MM.1S (cell line): ENCODE measurements around the gene ANKRD12.

Experiments
- DNase-seq: peaks from one replicate; pipeline ENCODE4 v3.0.0-alpha.2; 2015
- H2AFZ ChIP-seq: fragments of 300-600 bp; sonication (generic); 2 replicates; pipeline ENCODE4 v1.6.0; 2016; ENCODE audit warnings: antibody characterized with exemption, low read length
- H3F3A ChIP-seq: fragments of 300-600 bp; sonication (generic); 2 replicates; pipeline ENCODE4 v1.6.1; 2016; ENCODE audit warnings: mild to moderate bottlenecking, antibody characterized with exemption, low read length, moderate library complexity, mixed read lengths; ENCODE audit not compliant: insufficient read depth
- H3K27ac ChIP-seq: fragments of 300-600 bp; sonication (generic); 2 replicates; pipeline ENCODE4 v1.5.1; 2016; ENCODE audit warnings: mild to moderate bottlenecking, low read length
- H3K27me3 ChIP-seq: fragments of 300-600 bp; sonication (generic); replicated peaks from 2 replicates; pipeline ENCODE4 v1.6.0; 2016; ENCODE audit warnings: low read length; ENCODE audit not compliant: insufficient read depth
- H3K36me3 ChIP-seq: fragments of 300-600 bp; sonication (generic); replicated peaks from 2 replicates; pipeline ENCODE4 v1.6.1; 2016; ENCODE audit warnings: mild to moderate bottlenecking, low read length, mixed read lengths; ENCODE audit not compliant: insufficient read depth
- H3K4me1 ChIP-seq: fragments of 300-600 bp; sonication (generic); 2 replicates; pipeline ENCODE4 v1.6.1; 2016; ENCODE audit warnings: low read length, mixed read lengths
- H3K4me2 ChIP-seq: fragments of 300-600 bp; sonication (generic); 2 replicates; pipeline ENCODE4 v1.6.0; 2016; ENCODE audit warnings: low read depth, low read length
- H3K4me3 ChIP-seq: fragments of 300-600 bp; sonication (generic); 2 replicates; pipeline ENCODE4 v1.5.1; 2016; ENCODE audit warnings: low read length, mixed read lengths
- H3K79me2 ChIP-seq: fragments of 300-600 bp; sonication (generic); 2 replicates; pipeline ENCODE4 v1.6.1; 2016; ENCODE audit warnings: mixed run types, low read length, mixed read lengths
- H3K9ac ChIP-seq: fragments of 300-600 bp; sonication (generic); 2 replicates; pipeline ENCODE4 v1.6.1; 2016; ENCODE audit warnings: low read length, mixed read lengths
- H3K9me2 ChIP-seq: fragments of 300-600 bp; sonication (generic); replicated peaks from 2 replicates; pipeline ENCODE4 v1.6.1; 2016; ENCODE audit warnings: mild to moderate bottlenecking, low read length, mixed read lengths; ENCODE audit not compliant: insufficient read depth
- H3K9me3 ChIP-seq: fragments of 300-600 bp; sonication (generic); replicated peaks from 2 replicates; pipeline ENCODE4 v1.6.1; 2016; ENCODE audit warnings: mild to moderate bottlenecking, low read length, mixed read lengths; ENCODE audit not compliant: insufficient read depth
- H4K20me1 ChIP-seq: fragments of 300-600 bp; sonication (generic); 2 replicates; pipeline ENCODE4 v1.6.1; 2016; ENCODE audit warnings: mild to moderate bottlenecking, low read length, moderate library complexity, mixed read lengths; ENCODE audit not compliant: insufficient read depth
- EZH2 ChIP-seq: fragments of 300-600 bp; sonication (generic); optimal IDR thresholded peaks from 2 replicates; pipeline ENCODE3; 2017; ENCODE audit warnings: low read depth, mild to moderate bottlenecking, antibody characterized with exemption, low read length, mixed read lengths
- EZH2phosphoT487 ChIP-seq: fragments of 300-600 bp; sonication (generic); IDR thresholded peaks from 2 replicates; pipeline ENCODE4 v1.6.1; 2018; ENCODE audit warnings: antibody characterized with exemption, low read length
- TF ChIP-seq, protein P1 (sequence below): fragments of 300-600 bp; sonication (generic); IDR thresholded peaks from 2 replicates; pipeline ENCODE4 v1.5.1; 2016; ENCODE audit warnings: antibody characterized with exemption, low read length, mixed read lengths

Gene ANKRD12

DNA sequence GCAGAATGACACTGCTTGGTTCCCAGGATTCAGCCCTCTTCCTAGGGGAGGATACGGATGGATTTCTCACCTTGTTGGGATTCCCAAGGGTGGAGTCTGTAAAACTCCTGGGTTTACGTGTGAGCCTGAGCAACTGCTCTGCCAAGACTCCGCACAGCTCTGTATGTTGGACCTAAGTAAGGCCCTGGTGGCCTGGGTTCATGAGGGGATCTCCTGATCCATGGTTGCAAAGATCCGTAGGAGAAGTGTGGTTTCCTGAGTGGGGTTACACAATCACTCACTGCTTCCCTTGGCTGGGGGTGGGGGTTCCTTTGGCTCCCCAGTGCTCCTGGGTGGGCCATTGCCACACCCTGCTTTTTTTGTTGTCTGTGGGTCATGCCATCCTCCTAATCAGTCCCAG lies 37.7 kb downstream of the ANKRD12 start:
- DNase-seq: no peak
- H3K9ac ChIP-seq: no peak overlapping the region
- H2AFZ ChIP-seq: no peak overlapping the region
- peaks cover 15% of the 10 kb centered on the region for H3F3A ChIP-seq
- H3K9me3 ChIP-seq: no peaks in the 10 kb centered on the region
- peaks cover 96% of the 10 kb centered on the region for H3K79me2 ChIP-seq
- TF ChIP-seq EZH2phosphoT487 (no peak), EZH2 (no peak)
- TF ChIP-seq, protein P1, sequence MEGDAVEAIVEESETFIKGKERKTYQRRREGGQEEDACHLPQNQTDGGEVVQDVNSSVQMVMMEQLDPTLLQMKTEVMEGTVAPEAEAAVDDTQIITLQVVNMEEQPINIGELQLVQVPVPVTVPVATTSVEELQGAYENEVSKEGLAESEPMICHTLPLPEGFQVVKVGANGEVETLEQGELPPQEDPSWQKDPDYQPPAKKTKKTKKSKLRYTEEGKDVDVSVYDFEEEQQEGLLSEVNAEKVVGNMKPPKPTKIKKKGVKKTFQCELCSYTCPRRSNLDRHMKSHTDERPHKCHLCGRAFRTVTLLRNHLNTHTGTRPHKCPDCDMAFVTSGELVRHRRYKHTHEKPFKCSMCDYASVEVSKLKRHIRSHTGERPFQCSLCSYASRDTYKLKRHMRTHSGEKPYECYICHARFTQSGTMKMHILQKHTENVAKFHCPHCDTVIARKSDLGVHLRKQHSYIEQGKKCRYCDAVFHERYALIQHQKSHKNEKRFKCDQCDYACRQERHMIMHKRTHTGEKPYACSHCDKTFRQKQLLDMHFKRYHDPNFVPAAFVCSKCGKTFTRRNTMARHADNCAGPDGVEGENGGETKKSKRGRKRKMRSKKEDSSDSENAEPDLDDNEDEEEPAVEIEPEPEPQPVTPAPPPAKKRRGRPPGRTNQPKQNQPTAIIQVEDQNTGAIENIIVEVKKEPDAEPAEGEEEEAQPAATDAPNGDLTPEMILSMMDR: no peak
- H3K4me1 ChIP-seq: peaks cover 19% of the 10 kb centered on the region; the same call in 1 of the 2 replicates
- peaks cover 3% of the 10 kb centered on the region; the same call in 1 of the 2 replicates for H3K36me3 ChIP-seq
- no peak overlapping the region for H3K4me2 ChIP-seq
- no peak overlapping the region for H3K27ac ChIP-seq
- H4K20me1 ChIP-seq: peaks cover 85% of the 10 kb centered on the region
- H3K9me2 ChIP-seq: no peaks in the 10 kb centered on the region
- H3K4me3 ChIP-seq: no peak overlapping the region
- no peaks in the 10 kb centered on the region for H3K27me3 ChIP-seq

DNA sequence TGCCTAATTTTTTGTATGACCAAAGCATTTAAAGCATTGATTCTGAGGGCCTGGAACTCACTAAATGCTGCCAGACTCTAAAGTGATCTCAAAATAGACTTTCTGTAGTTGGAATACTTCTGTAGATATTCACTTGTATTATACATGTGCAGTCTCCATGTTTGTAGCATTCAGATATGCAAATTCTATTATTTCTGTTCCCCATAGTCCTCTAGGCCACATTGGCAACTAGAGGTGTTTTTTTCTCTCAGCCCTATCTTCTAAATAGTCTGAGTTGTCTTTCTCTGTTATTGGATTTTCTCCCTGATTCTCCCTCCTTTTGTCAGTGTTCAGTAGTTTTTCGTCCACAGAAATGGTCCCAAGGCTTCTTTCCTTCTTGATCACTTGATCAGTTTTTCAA lies 38.5 kb downstream of the ANKRD12 start:
- Histone ChIP-seq H3K9me3 (no peaks in the 10 kb centered on the region), H3K36me3 (peaks cover 3% of the 10 kb centered on the region; the same call in 1 of the 2 replicates), H3K4me2 (no peak overlapping the region), H3F3A (peaks cover 15% of the 10 kb centered on the region), H3K9ac (no peak overlapping the region), H3K4me3 (no peak overlapping the region), H2AFZ (no peak overlapping the region), H3K79me2 (peaks cover 100% of the 10 kb centered on the region), H3K27ac (no peak overlapping the region), H3K27me3 (no peaks in the 10 kb centered on the region), H3K4me1 (peaks cover 25% of the 10 kb centered on the region; the same call in 1 of the 2 replicates), H4K20me1 (peaks cover 93% of the 10 kb centered on the region), H3K9me2 (no peaks in the 10 kb centered on the region)
- DNase-seq: no peak
- TF ChIP-seq EZH2phosphoT487 (no peak), EZH2 (no peak)
- TF ChIP-seq, protein P1: no peak

DNA sequence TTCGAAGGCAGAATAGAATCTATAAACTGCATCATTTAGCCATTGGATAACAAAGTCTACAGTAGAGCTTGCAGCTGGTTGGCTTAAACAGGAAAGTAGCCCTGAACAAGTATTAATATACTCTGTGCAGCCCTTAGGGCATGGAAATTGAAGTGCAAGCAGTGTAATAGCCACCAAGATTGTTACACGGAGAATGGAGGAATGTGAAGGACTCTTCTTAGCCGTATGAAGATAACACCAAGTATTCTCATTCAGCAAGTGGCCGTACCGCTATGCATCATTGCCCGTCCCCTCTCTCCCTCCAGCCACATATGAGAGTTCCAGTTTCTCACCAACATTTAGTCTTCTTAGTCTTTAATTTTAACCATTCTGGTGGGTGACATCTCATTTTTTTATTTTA lies 40.5 kb downstream of the ANKRD12 start:
- Histone ChIP-seq H3K4me1 (peaks cover 36% of the 10 kb centered on the region; the same call in 1 of the 2 replicates), H3K9me2 (no peaks in the 10 kb centered on the region), H3K9me3 (no peaks in the 10 kb centered on the region), H3K36me3 (peaks cover 6% of the 10 kb centered on the region; the same call in 1 of the 2 replicates), H2AFZ (no peak overlapping the region), H3F3A (peaks cover 17% of the 10 kb centered on the region), H4K20me1 (peaks cover 99% of the 10 kb centered on the region), H3K4me3 (no peak overlapping the region), H3K79me2 (peaks cover 100% of the 10 kb centered on the region), H3K27me3 (no peaks in the 10 kb centered on the region), H3K4me2 (no peak overlapping the region), H3K9ac (no peak overlapping the region), H3K27ac (no peak overlapping the region)
- no peak for DNase-seq
- no peak for TF ChIP-seq EZH2
- no peak for TF ChIP-seq EZH2phosphoT487
- TF ChIP-seq, protein P1: no peak
